Measurements from ENCODE around the gene MACROH2A1.

- TF ChIP-seq POLR2A (IDR thresholded peaks at IDR 0.05; ENCODE audit: low read depth, low read length): no peak
- no peak for TF ChIP-seq YY1 (IDR thresholded peaks at IDR 0.05; ENCODE audit: low read depth, low read length)
- no peak for TF ChIP-seq BRCA1 (IDR thresholded peaks at IDR 0.05; ENCODE audit: low read depth, low read length)
- no peak for TF ChIP-seq RAD51 (IDR thresholded peaks at IDR 0.05)
- TF ChIP-seq CTCF (IDR thresholded peaks at IDR 0.05 in 2 of 3, conservative IDR thresholded peaks at IDR 0.05 in 1 of 3; ENCODE audit: control insufficient read depth in 2 of 3, extremely low read depth in 1 of 3, insufficient read depth in 1 of 3, low read depth in 3 of 3, low read length in 3 of 3): no peak
- no peak for TF ChIP-seq ETV6 (conservative IDR thresholded peaks at IDR 0.05 in 1 of 2, IDR thresholded peaks at IDR 0.05 in 1 of 2; ENCODE audit: borderline replicate concordance in 1 of 2, low read depth in 1 of 2)
- no peak for TF ChIP-seq EED (IDR thresholded peaks at IDR 0.05; ENCODE audit: low read depth)
- no peak for TF ChIP-seq BCL11A (IDR thresholded peaks at IDR 0.05; ENCODE audit: low read depth, low read length)
Observed at GRCh38 chr5:135439231-135440205, 40.5 kb upstream of the MACROH2A1 start.
